Measurements from ENCODE around the gene PABPC5.
A peak's percentile ranks its signal among the peaks of the same experiment; 100 is the strongest.

Gene PABPC5

DNA sequence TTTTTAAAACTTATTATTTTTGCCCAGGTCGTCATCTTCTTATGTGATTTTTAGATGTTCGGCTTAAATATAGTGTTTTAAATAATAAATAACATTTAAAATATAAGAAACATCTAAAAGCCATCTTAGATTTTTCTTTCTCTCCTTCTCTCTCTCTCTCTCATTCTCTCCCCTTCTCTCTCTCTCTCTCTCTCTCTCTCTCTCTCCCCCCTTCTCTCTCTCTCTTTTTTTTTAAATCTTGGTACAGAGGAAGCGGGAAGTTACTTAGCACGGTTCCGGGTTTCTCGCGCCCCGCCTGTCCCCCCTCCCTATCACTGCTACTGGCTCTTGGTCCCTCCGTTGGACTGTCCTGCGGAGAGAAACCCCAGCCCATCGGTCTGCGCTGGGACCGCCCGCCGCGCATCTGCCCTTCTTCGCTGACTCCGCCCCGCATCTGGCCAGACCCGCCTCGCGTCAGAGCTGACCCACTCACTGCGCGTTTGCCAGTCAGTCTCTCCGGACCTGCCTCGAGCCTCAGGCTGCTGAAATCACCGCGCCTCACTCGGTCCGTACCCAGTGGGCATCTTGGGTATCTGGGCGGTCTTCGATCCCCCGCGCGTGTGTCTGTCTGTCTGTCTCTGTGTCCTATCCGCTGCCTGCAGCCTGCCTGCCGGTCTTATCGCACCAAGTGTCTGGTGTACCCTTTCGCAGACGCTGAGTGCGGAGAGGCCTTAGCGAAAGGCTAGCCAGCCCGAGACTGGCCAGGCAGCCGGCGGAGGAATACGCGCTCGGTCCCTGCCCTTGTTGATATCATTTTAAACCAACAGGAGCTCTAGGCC is at the start of gene PABPC5:
Gene PABPC5 (plus strand): TSS at position 489 of the 818 bp plus-strand sequence. CDS start 739 bp downstream, outside the sequence.
- DNase-seq (ENCODE audit: low read depth), result peak; percentile 17
- peak within 1 kb of the TSS; percentile 19 for H3K4me3 ChIP-seq (ENCODE audit: low read length)
- TF ChIP-seq, protein P1, sequence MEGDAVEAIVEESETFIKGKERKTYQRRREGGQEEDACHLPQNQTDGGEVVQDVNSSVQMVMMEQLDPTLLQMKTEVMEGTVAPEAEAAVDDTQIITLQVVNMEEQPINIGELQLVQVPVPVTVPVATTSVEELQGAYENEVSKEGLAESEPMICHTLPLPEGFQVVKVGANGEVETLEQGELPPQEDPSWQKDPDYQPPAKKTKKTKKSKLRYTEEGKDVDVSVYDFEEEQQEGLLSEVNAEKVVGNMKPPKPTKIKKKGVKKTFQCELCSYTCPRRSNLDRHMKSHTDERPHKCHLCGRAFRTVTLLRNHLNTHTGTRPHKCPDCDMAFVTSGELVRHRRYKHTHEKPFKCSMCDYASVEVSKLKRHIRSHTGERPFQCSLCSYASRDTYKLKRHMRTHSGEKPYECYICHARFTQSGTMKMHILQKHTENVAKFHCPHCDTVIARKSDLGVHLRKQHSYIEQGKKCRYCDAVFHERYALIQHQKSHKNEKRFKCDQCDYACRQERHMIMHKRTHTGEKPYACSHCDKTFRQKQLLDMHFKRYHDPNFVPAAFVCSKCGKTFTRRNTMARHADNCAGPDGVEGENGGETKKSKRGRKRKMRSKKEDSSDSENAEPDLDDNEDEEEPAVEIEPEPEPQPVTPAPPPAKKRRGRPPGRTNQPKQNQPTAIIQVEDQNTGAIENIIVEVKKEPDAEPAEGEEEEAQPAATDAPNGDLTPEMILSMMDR (IDR thresholded peaks at IDR 0.05; ENCODE audit: insufficient read depth, low read depth, low read length, missing control alignments), result no peak

GRCh38 chrX:91389026-91389425 is 45.6 kb upstream of the PABPC5 start:
- no peak overlapping the region for H3K4me3 ChIP-seq (ENCODE audit: low read length)
- no peak for DNase-seq (ENCODE audit: low read depth)
- TF ChIP-seq, protein P1 (IDR thresholded peaks at IDR 0.05; ENCODE audit: insufficient read depth, low read depth, low read length, missing control alignments), result no peak

DNA sequence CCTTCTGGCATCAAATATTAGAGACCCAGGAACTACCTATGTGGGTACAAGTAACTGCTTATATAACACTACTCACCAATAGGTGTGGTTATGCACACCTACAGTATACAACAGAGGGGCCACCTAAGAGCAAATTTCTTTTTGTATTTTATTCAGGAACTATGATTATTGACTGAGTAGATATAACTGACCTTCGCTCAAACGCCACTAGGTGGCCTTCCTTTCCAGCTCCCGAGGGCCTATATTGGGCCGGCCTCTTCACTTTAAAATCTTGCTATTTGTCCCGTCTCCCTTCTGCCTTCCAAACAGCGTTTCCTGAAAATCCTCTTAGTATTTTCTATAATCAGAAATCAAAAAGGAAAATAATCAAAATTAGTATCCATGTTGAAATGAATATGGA is 19.9 kb upstream of the PABPC5 start:
- TF ChIP-seq, protein P1 (IDR thresholded peaks at IDR 0.05; ENCODE audit: insufficient read depth, low read depth, low read length, missing control alignments), result no peak
- H3K4me3 ChIP-seq (ENCODE audit: low read length), result no peak overlapping the region

DNA sequence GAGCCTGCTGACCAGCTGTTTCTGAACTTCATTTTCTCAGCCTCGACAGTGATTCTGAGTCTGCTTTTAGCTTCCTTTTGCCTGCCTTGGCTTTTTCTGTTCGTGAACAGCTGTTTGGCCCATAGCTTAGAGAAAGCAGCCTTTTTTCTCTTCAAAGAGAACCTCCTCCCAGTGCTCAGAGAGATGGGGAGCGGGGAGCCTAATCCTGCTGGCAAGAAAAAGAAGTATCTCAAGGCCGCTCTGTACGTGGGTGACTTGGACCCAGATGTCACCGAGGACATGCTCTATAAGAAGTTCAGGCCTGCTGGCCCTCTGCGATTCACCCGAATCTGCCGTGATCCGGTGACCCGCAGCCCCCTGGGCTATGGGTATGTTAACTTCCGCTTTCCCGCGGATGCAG is 756 bp downstream of the PABPC5 start:
- no peak overlapping the region for H3K4me3 ChIP-seq (ENCODE audit: low read length)
- DNase-seq (ENCODE audit: low read depth), result no peak
- TF ChIP-seq, protein P1 (IDR thresholded peaks at IDR 0.05; ENCODE audit: insufficient read depth, low read depth, low read length, missing control alignments), result no peak

More for the DNA sequence above, 19.9 kb upstream of the PABPC5 start:
- no peak for DNase-seq (ENCODE audit: low read depth)
